ENCODE measurements around the gene NPEPL1. TPM values are rescaled to one million over a fixed set of nuclear protein-coding genes. Genes with fewer than 3 reads are reported as not detected.

NPEPL1 gene
- total and polyA plus RNA-seq, 10 of the 15 experiments (the other 5 are each of a cell fraction or from before 2014, with no cell fraction given): 0.08 to 21.3 (median 10.2) TPM

GRCh38 chr20:58710481-58711265 lies 18.1 kb downstream of the NPEPL1 start:
- in situ Hi-C loops (cut with MboI) (no loop called here), intact Hi-C loops (cut with micrococcal nuclease; ENCODE audit: unreplicated experiment) (no loop called here)

More at GRCh38 chr20:58710481-58711265, 18.1 kb downstream of the NPEPL1 start:
- 65% methylated on average over 13 of the region's 17 CpGs for WGBS (ENCODE audit: insufficient coverage, insufficient replicate concordance, low lambda C conversion rate, missing lambda C conversion rate)
- Histone ChIP-seq H2AFZ (ENCODE audit: control insufficient read depth, low read depth, low read length) (no peak overlapping the region), H3K4me3 (no peak overlapping the region), H3K36me3 (ENCODE audit: control insufficient read depth in 2 of 2, insufficient read depth in 2 of 2, low read length in 1 of 2) (no peaks in the 10 kb centered on the region), H4K20me1 (ENCODE audit: control insufficient read depth, insufficient read depth) (no peaks in the 10 kb centered on the region), H3K9me3 (replicated peaks; ENCODE audit: control insufficient read depth, insufficient read depth, low read length) (no peaks in the 10 kb centered on the region), H3K79me2 (ENCODE audit: control insufficient read depth, insufficient read depth, low read length) (no peaks in the 10 kb centered on the region), H3K4me2 (ENCODE audit: control insufficient read depth, insufficient read depth) (no peak overlapping the region), H3K27me3 (replicated peaks in 1 of 2; ENCODE audit: control insufficient read depth in 2 of 2, insufficient read depth in 2 of 2, low read length in 1 of 2) (no peaks in the 10 kb centered on the region), H3K27ac (ENCODE audit: control insufficient read depth, insufficient read depth) (no peak overlapping the region), H3K4me1 (ENCODE audit: control insufficient read depth, insufficient read depth, low read length) (no peaks in the 10 kb centered on the region), H3K9ac (ENCODE audit: control insufficient read depth, insufficient read depth, low read length) (no peak overlapping the region)
- ChIA-PET SMC1A (ENCODE audit: uncharacterized antibody, unreplicated experiment) (no interaction called here), POLR2A (no interaction called here), CTCF (no interaction called here), RAD21 (ENCODE audit: unreplicated experiment) (no interaction called here)
- DNase-seq (ENCODE audit: low read depth, low spot score) (no peak), ATAC-seq (no peak), FAIRE-seq (no peak)
- no TSS peak for BruUV-seq (replicated peaks)
- no peak for TF ChIP-seq WRNIP1 (IDR thresholded peaks at IDR 0.05; ENCODE audit: borderline replicate concordance, low read depth, low read length)
- TF ChIP-seq TBL1XR1 (IDR thresholded peaks at IDR 0.05; ENCODE audit: low read depth, low read length): no peak
- no peak for TF ChIP-seq CHD1 (IDR thresholded peaks at IDR 0.05; ENCODE audit: low read depth, low read length)
- no peak for TF ChIP-seq GATAD2B (conservative IDR thresholded peaks at IDR 0.05; ENCODE audit: low read depth)
- no peak for TF ChIP-seq ZNF622 (IDR thresholded peaks at IDR 0.05)
- TF ChIP-seq IKZF2 (IDR thresholded peaks at IDR 0.05): no peak
- TF ChIP-seq EED (IDR thresholded peaks at IDR 0.05; ENCODE audit: low read depth): no peak
- no peak for TF ChIP-seq JUNB (IDR thresholded peaks at IDR 0.05)
- no peak for TF ChIP-seq SREBF1 (IDR thresholded peaks at IDR 0.05; ENCODE audit: low read length)
- TF ChIP-seq YBX1 (IDR thresholded peaks at IDR 0.05): no peak
- no peak for TF ChIP-seq POU2F2 (IDR thresholded peaks at IDR 0.05; ENCODE audit: borderline replicate concordance, low read depth, low read length)
- no peak for TF ChIP-seq NBN (IDR thresholded peaks at IDR 0.05)
- TF ChIP-seq NR2C2 (IDR thresholded peaks at IDR 0.05; ENCODE audit: borderline replicate concordance, control insufficient read depth, insufficient read length, low read depth): no peak
- no peak for TF ChIP-seq POLR2A (IDR thresholded peaks at IDR 0.05; ENCODE audit: low read depth, low read length)
- TF ChIP-seq CEBPB (IDR thresholded peaks at IDR 0.05; ENCODE audit: borderline replicate concordance in 1 of 2, low read depth in 2 of 2, low read length in 2 of 2): no peak
- no peak for TF ChIP-seq YY1 (IDR thresholded peaks at IDR 0.05; ENCODE audit: low read depth, low read length)
- no peak for TF ChIP-seq BCL3 (IDR thresholded peaks at IDR 0.05; ENCODE audit: borderline replicate concordance, insufficient read depth, low read depth, low read length, poor library complexity, severe bottlenecking)
- no peak for TF ChIP-seq ATF2 (IDR thresholded peaks at IDR 0.05; ENCODE audit: low read length)

Measured in GM12878 (cell line).